DMS79 (cell line): ENCODE data around the gene ZCCHC14.
A peak's percentile ranks its signal among the peaks of the same experiment; 100 is the strongest.

ENCODE experiments used
- DNase-seq: peaks from one replicate; lab custom pipeline; 2025; lab: John Stamatoyannopoulos, UW

The ZCCHC14 gene

DNA sequence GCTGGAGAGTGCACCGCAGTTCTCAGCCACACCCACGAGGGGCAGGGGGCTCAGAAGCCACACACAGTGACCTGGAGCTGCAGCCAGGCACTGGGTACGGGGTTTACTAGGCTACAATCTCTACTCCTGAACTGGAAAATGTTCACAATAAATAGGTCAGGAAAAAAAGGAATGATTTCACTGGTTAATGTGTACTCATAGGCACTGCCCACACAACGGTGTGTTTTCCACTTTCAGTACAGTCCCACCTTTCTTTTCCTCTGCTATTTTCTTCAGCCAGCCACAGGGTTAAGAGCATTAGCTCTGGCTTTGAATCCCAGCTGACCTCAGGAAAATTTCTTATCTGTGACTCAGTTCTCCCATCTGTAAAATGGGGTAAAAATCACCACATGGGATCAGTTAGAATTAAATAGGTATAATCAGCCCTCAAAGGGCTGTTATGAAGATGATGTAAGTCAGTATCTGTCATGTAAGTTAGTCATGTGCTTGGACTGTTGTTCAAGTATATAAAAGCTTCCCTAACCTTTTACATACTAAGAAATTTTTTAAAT is 35.7 kb downstream of the ZCCHC14 start:
- DNase-seq, result no peak

DNA sequence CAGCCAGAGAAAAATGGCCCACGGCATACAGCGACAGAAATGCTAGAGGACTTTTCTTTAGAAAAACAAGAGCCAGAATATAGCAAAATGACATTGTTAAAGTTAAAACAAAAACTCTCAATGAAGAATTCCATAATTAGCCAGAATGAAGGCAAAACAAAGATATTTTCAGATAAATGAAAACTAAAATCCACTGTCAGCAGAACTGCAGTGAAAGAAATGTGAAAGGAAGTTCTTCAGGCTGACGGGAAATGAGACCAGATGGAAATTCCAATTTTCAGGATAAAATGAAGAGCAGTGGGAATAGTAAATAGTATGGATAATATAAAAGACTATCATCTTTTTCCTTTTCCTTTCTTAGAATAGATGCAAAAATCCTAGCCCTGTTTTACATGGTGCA is 38.4 kb downstream of the ZCCHC14 start:
- DNase-seq, result no peak

DNA sequence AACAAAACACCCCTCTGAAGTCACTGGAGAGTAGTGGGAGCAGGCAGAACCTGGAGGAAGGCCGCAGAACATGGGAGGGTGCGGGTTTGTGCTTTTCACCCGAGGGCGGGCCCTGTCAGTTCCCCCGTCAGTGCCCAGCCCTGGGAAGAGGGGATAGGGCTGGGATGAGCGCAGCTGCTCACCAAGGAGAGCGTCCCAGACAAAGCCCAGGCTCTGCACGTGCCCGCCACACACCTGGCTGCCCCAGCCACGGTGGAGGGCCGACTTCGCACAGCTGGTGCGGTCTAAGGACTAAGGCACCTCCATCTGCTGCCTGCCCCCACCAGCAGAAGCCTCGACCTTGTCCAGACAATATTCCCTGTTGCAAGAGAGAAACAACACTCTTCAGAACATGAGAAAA is 39.5 kb downstream of the ZCCHC14 start:
- DNase-seq, result no peak

DNA sequence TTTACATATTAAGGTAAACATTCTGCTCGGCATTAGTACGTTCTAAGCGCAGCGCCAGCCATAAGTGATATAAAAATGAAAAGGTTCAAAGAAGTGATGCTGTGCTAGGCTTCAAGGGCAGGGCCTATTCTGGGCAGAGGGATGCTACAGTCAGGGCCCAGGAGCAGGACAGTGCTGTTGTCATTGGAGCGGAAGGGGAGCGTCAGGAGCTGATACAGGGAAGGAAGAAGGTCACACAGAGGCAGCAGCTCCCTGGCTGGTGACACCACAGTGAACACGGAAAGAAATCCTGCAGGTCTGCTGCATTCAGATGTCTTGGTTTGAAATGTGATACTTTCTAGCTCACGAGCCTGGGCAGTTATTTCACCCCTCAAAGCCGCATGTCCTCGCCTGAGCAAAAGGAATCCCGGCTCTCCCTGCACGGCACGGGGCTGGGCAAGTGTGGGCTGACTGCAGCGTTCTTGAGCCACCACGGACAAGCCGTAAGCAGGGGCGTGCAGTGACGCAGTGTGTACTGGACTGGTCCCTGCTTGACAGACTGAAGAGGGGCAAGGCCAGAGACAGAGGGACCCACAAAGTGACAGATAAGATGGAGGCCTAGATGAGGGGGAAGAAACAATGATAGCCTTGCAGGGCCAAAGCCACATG is 41.1 kb downstream of the ZCCHC14 start:
- DNase-seq, result no peak

DNA sequence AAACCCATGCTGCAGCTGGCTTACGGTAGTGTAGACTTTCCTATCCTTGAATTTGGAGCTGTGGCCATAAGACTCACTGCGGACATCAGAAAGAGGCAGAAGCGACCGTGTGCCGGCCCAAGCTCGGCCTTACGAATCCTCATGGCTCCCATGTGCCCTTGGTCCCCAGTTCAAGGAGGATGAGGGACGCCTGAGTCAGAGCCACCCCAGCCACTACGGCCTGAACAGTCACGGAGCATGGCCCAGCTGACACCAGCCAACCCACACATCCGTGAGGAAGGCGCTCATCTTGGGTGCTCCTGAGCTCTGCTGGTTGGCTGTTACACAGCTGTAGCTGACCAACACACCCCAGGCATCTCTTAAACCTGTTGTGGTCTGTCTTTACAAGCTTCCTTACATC is 44.0 kb downstream of the ZCCHC14 start:
- DNase-seq, result no peak

DNA sequence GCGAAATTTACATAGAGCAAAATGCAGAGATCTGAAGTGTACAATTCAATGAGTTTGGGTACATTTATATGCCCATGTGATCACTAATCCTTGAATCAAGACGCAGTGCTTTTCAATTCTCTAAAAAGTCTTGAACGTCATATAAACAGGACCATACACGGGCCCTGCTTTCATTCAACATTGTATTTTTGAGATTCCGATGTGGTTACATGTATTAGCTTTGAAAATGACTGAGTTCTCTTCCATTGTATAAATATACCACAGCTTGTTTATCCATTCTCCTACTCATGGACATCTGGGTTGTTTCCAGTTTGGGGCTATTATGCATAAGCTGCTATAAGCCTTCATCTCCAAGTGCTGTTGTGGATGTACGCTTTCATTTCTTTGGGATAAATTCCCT is 45.5 kb downstream of the ZCCHC14 start:
- no peak for DNase-seq

DNA sequence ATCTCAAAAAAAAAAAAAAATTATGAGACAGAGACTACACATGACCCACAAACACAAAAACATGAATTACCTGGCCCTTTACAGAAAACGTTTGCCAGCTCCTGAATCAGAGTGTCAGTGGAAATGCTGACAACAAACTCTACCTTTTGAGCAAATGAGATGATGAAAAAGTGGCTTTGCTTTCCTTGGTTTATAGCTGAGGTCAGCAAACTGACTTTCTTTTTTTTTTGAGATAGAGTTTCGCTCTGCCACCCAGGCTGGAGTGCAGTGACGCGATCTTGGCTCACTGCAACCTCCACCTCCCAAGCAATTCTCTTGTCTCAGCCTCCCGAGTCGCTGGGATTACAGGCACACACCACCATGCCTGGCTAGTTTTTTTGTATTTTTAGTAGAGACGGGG is 46.3 kb downstream of the ZCCHC14 start:
- DNase-seq, result no peak

DNA sequence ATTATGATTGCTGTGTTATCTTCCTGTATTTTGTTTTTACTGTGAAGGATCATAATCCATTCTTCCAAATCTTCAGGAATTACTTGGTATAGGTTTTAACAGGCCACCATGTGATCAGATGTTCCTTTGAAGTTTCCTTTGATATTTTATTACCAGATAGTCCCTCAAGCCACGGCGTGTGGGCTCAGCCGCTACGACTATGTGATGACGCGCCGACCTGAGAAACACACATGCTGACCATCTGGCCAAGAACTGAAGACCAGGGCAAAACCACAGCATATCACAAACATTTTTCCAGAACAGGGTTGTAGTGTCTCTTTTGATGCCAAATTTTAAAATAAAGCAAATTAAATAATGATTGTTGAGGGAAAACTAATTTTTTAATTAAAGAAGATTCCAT is 47.3 kb downstream of the ZCCHC14 start:
- DNase-seq, result no peak

DNA sequence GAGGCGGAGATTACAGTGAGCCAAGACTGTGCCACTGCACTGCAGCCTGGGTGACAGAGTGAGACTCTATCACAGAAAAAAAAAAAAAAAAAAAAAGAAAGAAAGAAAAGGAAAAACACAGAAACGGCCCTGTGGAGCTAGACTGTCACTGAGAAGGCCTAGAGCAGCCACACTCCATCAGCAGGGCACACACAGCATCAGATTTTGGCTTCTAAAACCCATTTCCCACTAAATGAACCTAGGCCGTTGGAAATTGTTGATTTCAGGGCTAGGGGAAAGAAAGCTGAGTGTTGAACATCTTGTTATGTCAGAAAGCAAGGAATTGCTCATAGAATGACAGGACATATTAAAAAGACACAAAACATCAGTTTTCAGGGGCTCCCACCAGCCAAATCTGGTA is 48.9 kb downstream of the ZCCHC14 start:
- DNase-seq, result no peak

DNA sequence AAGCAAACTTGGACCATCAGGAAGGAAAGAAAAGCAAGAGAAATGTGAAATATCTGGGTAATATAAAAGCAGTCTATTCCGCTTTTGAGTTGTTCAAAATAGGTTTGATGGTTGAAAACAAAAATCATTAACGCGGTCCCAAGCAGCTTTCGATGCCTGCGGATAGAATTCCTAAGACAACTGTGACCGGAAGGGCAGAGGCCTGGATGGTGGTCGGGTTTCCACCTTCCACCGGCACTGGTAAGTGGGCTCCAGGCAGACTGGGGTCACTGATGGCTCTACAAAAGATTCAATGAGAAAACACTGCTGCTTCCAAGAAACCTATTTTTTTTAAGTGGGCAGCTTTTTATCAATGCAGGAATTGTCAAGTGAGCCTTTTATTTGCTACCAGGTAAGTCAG is 49.8 kb downstream of the ZCCHC14 start:
- DNase-seq, result no peak

DNA sequence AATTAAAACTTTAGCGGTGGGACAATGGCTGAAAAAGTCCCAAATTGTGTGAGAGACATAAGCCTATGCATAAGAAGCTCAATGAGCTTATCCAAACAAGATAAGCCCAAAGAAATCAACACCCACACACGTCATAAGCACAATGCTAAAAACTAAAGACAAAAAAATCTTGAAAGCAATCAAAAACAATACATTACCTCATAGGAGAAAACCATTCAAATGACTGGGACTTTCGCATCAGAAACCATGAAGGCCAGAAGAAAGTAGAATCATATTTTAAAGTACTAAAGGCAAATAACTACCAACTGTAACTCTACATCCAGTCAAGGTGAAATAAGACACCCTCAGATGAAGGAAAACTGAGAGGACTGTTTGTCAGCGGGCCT is 50.2 kb downstream of the ZCCHC14 start:
- no peak for DNase-seq

DNA sequence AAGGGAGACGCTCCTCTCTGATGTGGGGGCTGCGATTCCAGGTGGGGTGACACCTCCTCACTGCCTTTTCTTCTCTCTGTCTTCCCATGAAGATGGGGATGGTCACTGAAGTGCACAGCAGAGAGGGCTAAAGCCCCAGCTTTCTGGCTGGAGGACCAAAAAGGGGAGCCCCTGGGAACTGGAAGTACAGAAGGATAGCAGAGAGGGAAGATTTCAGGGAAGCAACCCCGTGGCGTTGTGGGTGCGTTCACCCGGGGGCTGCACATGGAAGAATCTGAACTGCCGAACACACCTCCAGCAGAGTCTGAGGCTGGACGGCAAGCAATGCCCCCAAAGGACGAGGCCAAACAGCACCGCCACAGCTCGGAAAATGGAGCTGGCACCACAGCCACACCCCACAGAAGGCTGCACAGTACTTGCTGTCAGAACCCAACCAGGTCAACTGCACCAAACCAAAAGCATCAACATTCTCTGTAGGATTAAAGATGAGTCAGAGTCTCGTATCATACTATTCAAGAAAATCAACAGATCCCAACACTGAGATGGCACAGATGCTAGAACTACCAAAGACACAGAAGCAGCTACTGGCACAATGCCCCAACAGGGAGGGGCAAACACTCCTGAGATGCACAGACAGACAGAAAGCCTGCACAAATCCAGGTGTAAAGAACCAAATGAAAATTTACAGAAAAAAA is 50.8 kb downstream of the ZCCHC14 start:
- no peak for DNase-seq

DNA sequence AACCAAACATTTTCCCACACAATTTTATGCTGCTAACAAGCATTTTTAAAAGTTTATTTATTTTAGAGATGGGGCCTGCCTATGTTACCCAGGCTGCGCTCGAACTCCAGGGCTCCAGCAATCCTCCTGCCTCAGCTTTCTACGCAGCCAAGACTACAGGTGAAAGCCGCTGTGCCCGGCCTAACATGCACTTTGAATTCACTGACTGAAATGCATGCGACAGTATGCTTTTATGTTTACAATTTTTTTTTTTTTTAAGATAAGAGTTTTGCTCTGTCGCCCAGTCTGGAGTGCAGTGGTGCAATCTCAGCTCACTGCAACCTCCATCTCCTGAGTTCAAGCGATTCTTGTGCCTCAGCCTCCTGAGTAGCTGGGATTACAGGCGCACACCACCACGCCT is 52.9 kb downstream of the ZCCHC14 start:
- DNase-seq, result no peak

DNA sequence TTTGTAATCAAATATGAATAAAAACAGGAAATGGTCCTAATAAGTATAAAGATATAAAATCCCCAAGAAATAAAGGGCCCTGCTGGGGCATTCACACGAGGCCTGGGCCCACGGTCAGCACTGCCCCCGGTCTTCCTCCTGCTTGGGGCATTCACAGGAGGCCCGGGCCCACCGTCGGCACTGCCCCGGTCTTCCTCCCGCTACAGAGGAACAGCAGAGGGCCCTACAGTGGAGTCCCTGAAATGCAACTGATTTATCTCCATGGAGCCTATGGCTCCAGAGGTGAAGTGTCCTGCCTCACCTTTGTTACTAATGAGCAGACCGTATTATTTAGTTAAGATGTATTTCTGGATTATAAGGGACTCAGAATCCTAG is 54.2 kb downstream of the ZCCHC14 start:
- DNase-seq, result no peak

DNA sequence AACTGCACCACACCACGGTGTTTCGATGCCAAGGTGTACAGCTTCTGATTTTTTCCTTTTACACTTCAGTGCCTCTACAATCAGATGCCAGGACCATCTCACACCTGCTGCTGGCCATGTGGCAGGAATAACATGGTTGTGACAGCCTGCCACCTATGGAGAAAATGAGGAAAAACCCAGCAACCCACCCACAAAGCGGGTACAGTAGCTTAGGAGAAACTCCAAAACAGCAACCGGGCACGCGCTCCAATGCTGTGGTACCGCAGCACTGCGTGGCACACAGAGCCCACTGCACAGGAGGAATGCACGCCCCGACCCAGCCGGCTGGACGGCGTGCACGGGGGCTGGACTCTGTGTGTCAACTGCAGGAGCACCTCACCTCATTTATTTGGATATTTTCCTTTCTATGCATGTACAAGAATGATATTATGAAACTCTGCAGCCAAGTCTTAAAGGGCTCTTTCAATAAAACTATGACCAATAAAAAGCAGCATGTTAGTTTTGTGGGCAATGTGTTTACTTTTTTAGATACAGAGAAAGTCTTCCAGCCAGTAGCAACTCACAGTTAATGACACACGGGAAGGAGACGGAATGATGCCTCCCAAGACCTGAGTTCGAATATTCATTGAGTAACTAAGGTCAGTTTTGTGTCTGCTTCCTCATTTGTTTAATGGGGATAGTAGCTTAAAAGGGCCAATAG is 54.8 kb downstream of the ZCCHC14 start:
- no peak for DNase-seq

DNA sequence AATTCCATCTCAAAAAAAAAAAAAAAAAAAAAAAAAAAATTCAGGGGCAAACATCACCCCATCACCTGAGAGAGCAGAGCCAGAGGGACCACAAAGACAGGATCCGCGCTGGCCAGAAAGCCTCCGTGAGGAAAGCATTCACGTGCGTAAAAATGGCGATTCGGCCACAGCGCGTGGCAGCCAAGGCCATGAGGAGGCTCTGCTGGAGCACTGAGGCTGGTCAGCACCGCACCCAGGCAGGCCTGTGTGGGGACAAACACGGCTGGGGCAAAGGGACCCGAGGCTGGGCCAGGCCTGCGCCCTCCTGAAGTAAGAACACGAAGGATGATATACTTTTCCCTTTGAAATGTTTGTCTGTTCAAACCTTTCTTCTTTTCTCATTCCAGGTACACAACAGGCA is 55.5 kb downstream of the ZCCHC14 start:
- DNase-seq, result no peak

DNA sequence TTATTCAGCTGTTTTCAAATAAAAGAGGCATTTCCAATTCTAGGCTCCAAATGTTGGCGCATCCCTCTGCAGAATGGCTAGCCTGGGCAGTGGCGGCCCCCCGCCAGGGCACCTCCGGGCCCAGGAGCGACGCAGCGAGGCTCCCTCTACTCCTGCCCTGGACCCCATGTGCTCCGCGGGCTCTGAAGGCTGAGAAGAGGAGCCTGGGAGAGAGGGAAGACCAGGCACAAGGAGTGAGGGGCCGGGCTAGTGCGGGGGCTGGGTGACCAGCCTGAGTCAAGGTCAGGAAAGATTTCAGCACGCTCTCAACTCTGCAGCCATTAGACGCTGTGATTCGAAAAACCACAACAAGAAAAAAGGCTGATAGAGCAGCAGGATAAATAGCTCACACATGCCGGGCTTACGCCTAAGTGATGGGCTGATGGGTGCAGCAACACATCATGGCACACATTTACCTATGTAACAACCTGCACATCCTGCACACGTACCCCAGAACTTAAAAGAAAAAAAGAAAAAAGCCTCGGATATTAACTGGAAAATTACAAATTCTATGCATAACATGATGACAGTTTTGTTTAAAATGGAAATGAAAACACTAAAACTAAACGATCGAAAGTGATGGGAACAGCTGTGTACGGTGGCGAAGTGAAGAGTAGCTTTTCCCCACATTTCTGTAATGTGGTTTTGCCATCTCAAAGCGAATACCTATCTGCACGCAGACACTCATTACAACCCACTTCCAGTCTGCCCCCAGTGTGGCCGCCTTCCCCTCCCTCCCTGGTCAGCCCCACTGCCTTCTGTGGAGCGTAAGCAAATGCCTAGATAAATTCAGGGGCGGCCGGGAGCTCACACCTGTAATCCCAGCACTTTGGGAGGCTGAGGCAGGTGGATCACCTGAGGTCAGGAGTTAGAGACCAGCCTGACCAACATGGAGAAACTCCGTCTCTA is 56.3 kb downstream of the ZCCHC14 start:
- no peak for DNase-seq

DNA sequence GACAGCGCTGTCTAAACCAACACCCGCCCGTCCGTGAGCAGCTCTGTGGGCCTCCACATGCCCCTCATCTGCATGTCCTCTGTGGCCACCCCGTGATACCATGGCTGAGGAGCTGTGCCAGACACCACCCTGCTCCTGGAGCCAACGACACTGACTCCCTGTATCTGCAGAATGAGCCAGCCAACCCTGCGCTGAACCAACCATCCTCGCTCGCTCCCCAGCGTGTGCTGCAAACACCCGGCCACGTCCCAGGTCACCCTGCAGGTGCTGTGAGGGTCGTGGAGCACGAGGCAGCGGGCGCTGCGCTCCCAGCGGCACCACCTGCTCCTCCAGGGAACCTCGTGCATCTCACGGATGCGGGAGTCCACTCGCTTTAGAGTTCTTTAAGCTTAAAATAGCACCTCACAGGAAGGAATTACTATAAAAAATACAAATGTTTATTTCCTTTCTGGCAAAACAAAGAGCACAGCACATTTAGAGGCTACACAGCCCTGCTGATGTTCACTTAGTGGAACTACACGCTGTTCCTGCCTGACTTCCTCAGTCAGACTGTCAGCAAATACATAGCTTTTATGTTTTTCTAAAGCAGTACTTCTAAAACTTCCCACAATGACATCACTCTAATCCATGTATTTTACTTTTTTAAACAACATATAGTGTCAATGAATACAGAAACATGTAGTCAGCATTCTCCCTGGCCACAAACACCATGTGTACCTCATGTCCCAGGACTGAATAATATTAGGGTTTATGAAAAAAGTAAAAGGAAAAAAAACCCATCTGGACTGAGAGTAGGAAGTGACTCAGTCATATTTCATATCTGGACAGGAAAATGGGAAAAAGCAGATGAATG is 57.2 kb downstream of the ZCCHC14 start:
- DNase-seq, result no peak

DNA sequence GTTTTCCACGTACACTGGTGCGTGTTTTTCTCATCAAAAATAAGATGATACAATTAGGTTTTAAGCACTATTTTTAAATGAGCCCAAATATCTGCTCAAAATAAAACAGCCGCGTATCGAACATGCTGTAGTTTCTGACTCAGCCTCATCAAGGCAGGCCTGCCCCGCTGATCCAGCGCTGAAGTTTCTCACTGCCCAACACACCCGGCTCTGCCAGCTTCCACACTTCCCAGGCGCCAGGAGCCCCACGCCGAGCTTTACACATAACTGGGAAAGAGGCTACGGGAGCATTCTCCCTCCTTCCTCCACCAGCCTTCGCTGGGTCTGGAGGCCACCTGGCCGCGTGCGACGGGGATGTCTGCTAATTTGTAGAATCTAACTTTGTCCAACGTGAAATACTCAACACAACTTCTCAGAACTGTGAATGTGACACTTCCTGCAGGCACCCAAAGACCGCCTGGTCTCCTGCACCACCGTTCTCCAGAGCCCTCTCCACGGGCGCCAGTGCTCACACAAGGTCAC is 58.6 kb downstream of the ZCCHC14 start:
- no peak for DNase-seq

DNA sequence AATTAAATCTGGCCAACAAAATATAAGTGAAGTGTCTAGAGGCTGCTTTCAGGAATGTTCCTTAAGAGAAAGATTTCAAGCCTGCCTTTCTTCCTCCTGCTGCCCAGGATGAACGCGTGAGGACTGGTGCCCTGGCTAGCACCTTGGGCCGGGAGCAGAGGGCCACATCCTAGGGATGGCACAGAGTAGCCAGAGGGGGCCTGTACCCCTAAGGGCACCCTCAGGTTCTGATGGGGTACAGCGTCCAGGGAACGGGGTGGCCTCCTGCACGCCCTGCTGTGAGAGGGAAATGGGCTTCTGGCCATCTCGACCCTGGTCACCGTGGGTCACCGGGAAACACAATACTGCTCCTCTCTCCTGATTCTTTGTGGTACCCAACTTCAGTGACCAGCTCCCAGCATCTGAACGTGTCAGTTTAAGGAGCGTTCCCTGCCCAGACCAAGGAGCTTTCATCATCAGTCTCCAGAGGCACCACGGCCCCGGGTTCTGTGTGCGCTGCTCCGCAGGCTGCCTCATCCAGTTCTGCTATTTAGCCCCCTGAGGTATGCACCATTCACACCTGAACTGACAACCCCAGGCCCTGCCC is 60.4 kb downstream of the ZCCHC14 start:
- DNase-seq, result no peak

DNA sequence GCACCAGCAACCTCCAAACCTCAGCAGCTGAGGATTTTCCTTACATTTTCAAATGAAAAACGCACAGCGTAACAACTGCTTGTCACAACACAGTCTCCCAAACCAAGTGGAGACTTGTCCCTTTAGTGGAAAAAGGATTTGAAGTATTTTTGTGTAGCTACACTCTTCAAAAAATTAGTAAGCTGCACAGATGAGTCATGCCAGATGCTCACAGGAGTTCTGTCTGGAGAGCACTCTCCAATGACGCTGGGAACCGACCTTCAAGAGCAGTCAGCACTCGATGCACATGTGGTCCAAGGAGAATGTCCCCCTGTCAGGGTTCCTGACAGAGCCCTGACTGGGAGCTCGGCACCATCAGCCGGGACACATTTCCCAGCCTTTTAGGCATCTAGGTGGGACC is 60.9 kb downstream of the ZCCHC14 start:
- DNase-seq, result peak; percentile 13
